Activated CD4-positive, alpha-beta T cell treated with anti-CD3 and anti-CD28 coated beads for 4 hours (primary cell): ENCODE data around the gene NOP9.

Source experiments
- DNase-seq, 2 donors: peaks; one replicate each; pipeline ENCODE4 v3.0.0-alpha.2; 2020

NOP9 gene

GRCh38 chr14:24356208-24356607 lies 56.6 kb downstream of the NOP9 start:
- DNase-seq, result no peak
